ENCODE measurements around the gene TMEM183A. TPM values are rescaled to one million over a fixed set of nuclear protein-coding genes. Genes with fewer than 3 reads are reported as not detected.

The TMEM183A gene
- total RNA-seq, 4 donors from 2014 or later = 104 to 253 (median 111) TPM

DNA sequence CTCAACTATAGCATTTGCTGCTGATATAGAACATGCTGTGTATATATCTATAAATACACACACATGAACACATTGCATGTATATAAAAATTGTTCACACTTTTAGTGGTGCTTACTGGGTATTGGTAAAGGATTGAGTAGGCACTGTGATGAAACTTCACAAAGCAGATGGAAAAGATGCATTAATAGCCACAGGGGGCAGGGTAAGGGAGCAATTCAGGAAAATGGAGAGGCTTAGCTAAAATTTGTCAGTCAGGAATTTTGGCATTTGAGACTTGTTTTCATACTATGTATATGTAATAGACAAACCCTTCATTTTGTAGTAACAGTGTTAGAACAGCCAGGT is 18.5 kb downstream of the TMEM183A start:
- H3K4me3 ChIP-seq = peak overlapping the region in 2 of 4 donors; percentile 53 to 58

DNA sequence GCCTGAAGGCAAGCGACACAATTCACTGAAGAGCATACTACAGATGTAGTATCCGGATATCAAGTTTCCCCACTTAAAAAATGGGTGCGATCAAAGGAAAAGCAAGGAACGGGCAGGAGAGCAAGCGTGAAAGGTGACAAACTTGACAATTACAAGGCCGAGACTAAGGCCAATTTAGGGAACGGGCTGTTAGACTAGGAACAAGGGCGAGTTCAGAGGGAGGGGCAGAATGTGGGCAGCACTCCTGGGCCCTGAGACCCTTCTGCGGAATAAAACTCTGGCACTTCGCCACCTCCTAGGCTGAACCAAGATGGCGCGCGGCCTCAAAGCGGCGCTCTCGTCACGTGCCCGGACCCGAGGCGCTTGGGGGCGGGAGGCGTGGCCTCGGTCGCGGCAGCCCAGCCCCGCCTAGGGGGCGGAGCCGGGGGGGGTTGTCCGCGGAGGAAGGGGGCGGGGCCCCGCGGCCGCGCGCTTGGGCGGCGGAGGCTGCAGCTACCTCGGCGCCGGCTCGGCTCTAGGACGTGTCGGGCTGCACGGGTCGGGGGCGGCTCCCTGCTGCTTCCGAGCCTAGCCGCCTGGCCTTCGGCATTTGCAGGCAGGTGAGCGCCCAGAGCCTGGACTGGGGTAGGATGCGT is 19.0 kb downstream of the TMEM183A start, which contains the start of gene PPFIA4:
PPFIA4 (plus strand) TSS at position 461 of the 635 bp plus-strand sequence. CDS start 12,518 bp downstream, outside the sequence.
- H3K27ac ChIP-seq = peak within 1 kb of the TSS; percentile 23 to 56 (median 38)
- H3K27me3 ChIP-seq = peaks cover 13% of the 10 kb centered on the region
- H3K9me3 ChIP-seq = no peaks in the 10 kb centered on the region
- peaks cover 7 to 22% (median 9%) of the 10 kb centered on the region in 4 donors for H3K4me1 ChIP-seq
- DNase-seq = peak; percentile 87
- intact Hi-C loops (cut with DNase I; ENCODE audit: low total_unique reads) (no loop called here), in situ Hi-C loops (cut with MboI; ENCODE audit: low pct_ligation_motif_present in 1 of 4, low pct_unique_long_range_greater_than_20kb in 1 of 4, low sequenced_read_pairs in 3 of 4) (no loop called here)
- WGBS, 2 donors (ENCODE audit: low coverage in 1 of 2) = 16 to 86% methylated on average over 5 to 41 of the region's 52 CpGs
- TF ChIP-seq EP300 (IDR thresholded peaks at IDR 0.05; ENCODE audit: low read depth) = no peak
- TF ChIP-seq POLR2A (IDR thresholded peaks at IDR 0.05) = peak; percentile 23
- TF ChIP-seq POLR2AphosphoS5 (IDR thresholded peaks at IDR 0.05) = peak in 2 of 3 donors; percentile 17 to 39
- H3K36me3 ChIP-seq = peaks cover 0 to 30% (median 11%) of the 10 kb centered on the region in 4 donors
- H3K4me3 ChIP-seq = peak within 1 kb of the TSS; percentile 19 to 70 (median 56)

More for the DNA sequence above, 18.5 kb downstream of the TMEM183A start:
- peaks cover 7 to 22% (median 9%) of the 10 kb centered on the region in 4 donors for H3K4me1 ChIP-seq
- peaks cover 0 to 32% (median 13%) of the 10 kb centered on the region in 4 donors for H3K36me3 ChIP-seq
- H3K27me3 ChIP-seq = peaks cover 13% of the 10 kb centered on the region
- in situ Hi-C loops (cut with MboI; ENCODE audit: low pct_ligation_motif_present in 1 of 4, low pct_unique_long_range_greater_than_20kb in 1 of 4, low sequenced_read_pairs in 3 of 4) = no loop called here
- no peaks in the 10 kb centered on the region for H3K9me3 ChIP-seq
- DNase-seq = no peak
- peak overlapping the region; percentile 23 to 56 (median 36) for H3K27ac ChIP-seq
- intact Hi-C loops (cut with DNase I; ENCODE audit: low total_unique reads) = no loop called here
- TF ChIP-seq POLR2AphosphoS5 (IDR thresholded peaks at IDR 0.05) = no peak
- no peak for TF ChIP-seq EP300 (IDR thresholded peaks at IDR 0.05; ENCODE audit: low read depth)
- TF ChIP-seq, protein P1, sequence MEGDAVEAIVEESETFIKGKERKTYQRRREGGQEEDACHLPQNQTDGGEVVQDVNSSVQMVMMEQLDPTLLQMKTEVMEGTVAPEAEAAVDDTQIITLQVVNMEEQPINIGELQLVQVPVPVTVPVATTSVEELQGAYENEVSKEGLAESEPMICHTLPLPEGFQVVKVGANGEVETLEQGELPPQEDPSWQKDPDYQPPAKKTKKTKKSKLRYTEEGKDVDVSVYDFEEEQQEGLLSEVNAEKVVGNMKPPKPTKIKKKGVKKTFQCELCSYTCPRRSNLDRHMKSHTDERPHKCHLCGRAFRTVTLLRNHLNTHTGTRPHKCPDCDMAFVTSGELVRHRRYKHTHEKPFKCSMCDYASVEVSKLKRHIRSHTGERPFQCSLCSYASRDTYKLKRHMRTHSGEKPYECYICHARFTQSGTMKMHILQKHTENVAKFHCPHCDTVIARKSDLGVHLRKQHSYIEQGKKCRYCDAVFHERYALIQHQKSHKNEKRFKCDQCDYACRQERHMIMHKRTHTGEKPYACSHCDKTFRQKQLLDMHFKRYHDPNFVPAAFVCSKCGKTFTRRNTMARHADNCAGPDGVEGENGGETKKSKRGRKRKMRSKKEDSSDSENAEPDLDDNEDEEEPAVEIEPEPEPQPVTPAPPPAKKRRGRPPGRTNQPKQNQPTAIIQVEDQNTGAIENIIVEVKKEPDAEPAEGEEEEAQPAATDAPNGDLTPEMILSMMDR (IDR thresholded peaks at IDR 0.05) = no peak
- no peak for TF ChIP-seq POLR2A (IDR thresholded peaks at IDR 0.05)

DNA sequence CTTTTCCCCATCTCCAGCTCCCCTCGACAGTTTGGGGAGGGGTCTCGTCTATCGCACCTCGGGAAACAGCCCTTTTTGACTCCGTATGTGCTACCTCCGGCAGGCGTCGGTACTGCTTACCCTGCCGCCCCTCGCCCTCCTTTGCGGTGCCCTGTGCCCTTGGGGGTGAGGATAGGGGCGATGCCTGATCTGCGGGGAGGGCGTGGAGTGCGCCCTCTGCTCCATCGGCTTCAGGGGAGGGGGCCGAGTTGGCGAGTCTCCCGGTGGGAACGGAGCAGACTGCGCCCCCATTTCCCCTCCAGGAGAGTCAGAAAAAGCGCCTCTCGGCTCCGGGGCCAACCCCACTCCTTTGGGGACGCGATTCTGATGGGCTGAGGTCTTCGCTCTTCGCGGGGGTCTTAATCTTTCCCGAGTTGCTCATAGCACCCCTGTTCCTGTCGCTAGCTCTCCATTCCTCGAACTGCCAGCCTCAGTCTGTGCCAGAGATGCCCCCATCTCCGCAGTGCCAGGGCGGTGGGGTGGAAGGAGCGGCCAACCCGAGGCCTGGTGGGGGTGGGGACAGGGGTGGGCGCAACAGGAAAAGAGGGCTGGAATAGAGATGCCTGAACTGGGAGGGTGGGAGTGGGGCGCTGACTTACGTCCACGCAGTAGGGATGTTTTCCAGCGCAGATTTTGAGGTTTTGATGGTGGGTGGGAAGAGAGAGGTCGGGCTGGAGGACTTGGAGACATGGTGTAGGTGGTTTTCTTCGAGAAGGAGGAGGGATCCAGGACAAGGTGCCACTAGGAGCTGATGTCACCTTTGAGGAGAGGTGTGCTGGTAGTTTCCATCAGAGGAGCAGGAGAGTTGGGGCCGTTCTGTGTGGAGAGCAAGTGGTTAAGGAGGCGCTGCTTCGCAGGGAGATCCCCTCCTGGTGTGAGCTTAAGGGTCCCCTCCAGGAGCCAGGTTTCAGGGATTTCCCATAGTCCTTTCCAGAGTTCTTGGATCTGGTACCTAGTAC is 19.8 kb downstream of the TMEM183A start:
- peak overlapping the region; percentile 19 to 70 (median 56) for H3K4me3 ChIP-seq
- H3K9me3 ChIP-seq = no peaks in the 10 kb centered on the region
- no peak for TF ChIP-seq EP300 (IDR thresholded peaks at IDR 0.05; ENCODE audit: low read depth)
- TF ChIP-seq, protein P1 (IDR thresholded peaks at IDR 0.05) = no peak
- TF ChIP-seq POLR2A (IDR thresholded peaks at IDR 0.05) = no peak
- no peak for TF ChIP-seq POLR2AphosphoS5 (IDR thresholded peaks at IDR 0.05)
- peaks cover 13% of the 10 kb centered on the region for H3K27me3 ChIP-seq
- in situ Hi-C loops (cut with MboI; ENCODE audit: low pct_ligation_motif_present in 1 of 4, low pct_unique_long_range_greater_than_20kb in 1 of 4, low sequenced_read_pairs in 3 of 4) = no loop called here
- peak overlapping the region in 1 of 4 donors; percentile 36 for H3K27ac ChIP-seq
- peaks cover 0 to 21% (median 7%) of the 10 kb centered on the region in 4 donors for H3K36me3 ChIP-seq
- intact Hi-C loops (cut with DNase I; ENCODE audit: low total_unique reads) = no loop called here
- WGBS, 2 donors (ENCODE audit: low coverage in 1 of 2) = 0 to 19% methylated on average over 1 to 46 of the region's 46 CpGs
- H3K4me1 ChIP-seq = peaks cover 7 to 22% (median 9%) of the 10 kb centered on the region in 4 donors
- DNase-seq = no peak

DNA sequence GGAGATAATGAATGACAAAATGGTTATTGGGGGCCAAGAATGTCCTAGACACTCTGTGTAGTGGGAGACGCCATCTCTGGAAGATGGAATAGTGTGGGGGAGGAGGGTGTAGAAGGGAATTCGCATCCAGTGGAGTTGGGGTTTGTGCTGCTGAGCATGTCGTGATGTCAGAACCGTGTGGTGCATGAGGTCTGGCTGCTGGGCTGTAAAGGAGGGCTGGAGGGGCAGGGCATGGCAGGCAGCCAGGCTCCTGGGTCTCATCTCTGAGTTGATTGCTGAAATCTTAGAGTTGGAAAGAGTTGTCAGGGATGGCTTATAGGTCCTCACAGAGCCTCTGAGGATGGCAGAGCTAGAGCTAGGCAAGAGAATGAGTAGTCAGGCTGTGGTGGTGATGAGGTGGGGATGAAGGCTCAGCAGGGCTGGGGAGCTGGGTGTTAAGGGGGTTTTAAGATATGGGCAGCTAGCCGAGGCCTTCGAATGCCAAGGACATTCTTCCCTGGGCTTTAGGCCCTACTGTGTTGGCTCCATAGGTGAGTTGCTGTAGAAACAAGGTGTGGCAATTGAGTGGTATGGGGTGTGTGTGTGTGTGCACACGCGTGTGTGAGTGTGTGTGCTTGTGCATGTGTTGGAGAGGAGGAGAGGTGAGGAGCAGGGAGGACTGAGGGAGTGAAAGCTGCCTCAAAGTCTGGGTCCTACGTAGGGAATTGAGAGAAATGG is 21.1 kb downstream of the TMEM183A start:
- TF ChIP-seq POLR2AphosphoS5 (IDR thresholded peaks at IDR 0.05) = no peak
- no peak for TF ChIP-seq POLR2A (IDR thresholded peaks at IDR 0.05)
- no peak for TF ChIP-seq EP300 (IDR thresholded peaks at IDR 0.05; ENCODE audit: low read depth)
- TF ChIP-seq, protein P1 (IDR thresholded peaks at IDR 0.05) = no peak
- 80 to 84% methylated on average over 1 to 9 of the region's 9 CpGs for WGBS, 2 donors (ENCODE audit: low coverage in 1 of 2)
- Histone ChIP-seq H3K27ac (no peak overlapping the region), H3K4me1 (peaks cover 7 to 22% (median 9%) of the 10 kb centered on the region in 4 donors), H3K27me3 (peaks cover 13% of the 10 kb centered on the region), H3K4me3 (no peak overlapping the region), H3K9me3 (no peaks in the 10 kb centered on the region), H3K36me3 (peaks cover 0 to 14% (median 5%) of the 10 kb centered on the region in 4 donors)
- intact Hi-C loops (cut with DNase I; ENCODE audit: low total_unique reads) = no loop called here
- in situ Hi-C loops (cut with MboI; ENCODE audit: low pct_ligation_motif_present in 1 of 4, low pct_unique_long_range_greater_than_20kb in 1 of 4, low sequenced_read_pairs in 3 of 4) = no loop called here
- DNase-seq = no peak

Measured in transverse colon (tissue), 4 donors.